PC-3 (cell line): ENCODE measurements around the gene C19orf81. TPM values are rescaled to one million over a fixed set of nuclear protein-coding genes. Genes with fewer than 3 reads are reported as not detected.

Source experiments
- ATAC-seq: fragments of 200-7000 bp; cut with Tn5 transposase; 2 replicates; pipeline ENCODE4 v1.9.1; 2020; ENCODE audit warnings: mild to moderate bottlenecking, moderate library complexity
- BruUV-seq: library from RNA; stranded (reverse); fragments of 400-500 nt; replicated peaks from 2 replicates; lab custom pipeline; 2021; lab: Mats Ljungman, UMichigan
- CTCF ChIA-PET: fragments of 300-600 bp; sonication (Branson Sonifier 250); formaldehyde crosslinking; loops from one replicate; lab custom pipeline; 2022; ENCODE audit warnings: antibody characterized with exemption; lab: Charles Lee
- POLR2A ChIA-PET: fragments of 300-600 bp; sonication (Branson Sonifier 250); formaldehyde crosslinking; loops from one replicate; lab custom pipeline; 2022; ENCODE audit warnings: antibody characterized with exemption; ENCODE audit not compliant: unreplicated experiment; lab: Charles Lee
- DNase-seq: peaks from one replicate; pipeline ENCODE4 v3.0.0-alpha.2; 2015
- H2AFZ ChIP-seq: fragments of 300-600 bp; sonication (generic); 2 replicates; pipeline ENCODE4 v1.6.0; 2016; ENCODE audit warnings: antibody characterized with exemption, low read length
- H3F3A ChIP-seq: fragments of 300-600 bp; sonication (generic); one replicate; pipeline ENCODE4 v1.6.0; 2017; ENCODE audit warnings: antibody characterized with exemption, low read length, control low read depth, mild to moderate bottlenecking; ENCODE audit not compliant: unreplicated experiment
- H3K27ac ChIP-seq: fragments of 300-600 bp; sonication (generic); 2 replicates; pipeline ENCODE4 v1.5.1; 2016; ENCODE audit warnings: mild to moderate bottlenecking, low read length
- H3K27me3 ChIP-seq: fragments of 300-600 bp; sonication (generic); 2 replicates; pipeline ENCODE4 v1.6.1; 2016; ENCODE audit warnings: low read length, mixed read lengths
- H3K36me3 ChIP-seq: fragments of 300-600 bp; sonication (generic); 2 replicates; pipeline ENCODE4 v1.6.1; 2016; ENCODE audit warnings: low read depth, mixed run types, low read length, mixed read lengths
- H3K4me1 ChIP-seq: fragments of 300-600 bp; sonication (generic); 2 replicates; pipeline ENCODE4 v1.5.1; 2016; ENCODE audit warnings: low read length; ENCODE audit not compliant: insufficient read depth
- H3K4me2 ChIP-seq: fragments of 300-600 bp; sonication (generic); 2 replicates; pipeline ENCODE4 v1.6.0; 2016; ENCODE audit warnings: low read length
- H3K4me3 ChIP-seq: fragments of 300-600 bp; sonication (generic); 2 replicates; pipeline ENCODE4 v1.5.1; 2016; ENCODE audit warnings: mild to moderate bottlenecking, low read length, mixed read lengths
- H3K79me2 ChIP-seq: fragments of 300-600 bp; sonication (generic); 2 replicates; pipeline ENCODE4 v1.6.1; 2017; ENCODE audit warnings: low read length, mixed read lengths
- H3K9ac ChIP-seq: fragments of 300-600 bp; sonication (generic); 2 replicates; pipeline ENCODE4 v1.6.0; 2016; ENCODE audit warnings: mild to moderate bottlenecking, low read length
- H3K9me2 ChIP-seq: fragments of 300-600 bp; sonication (generic); replicated peaks from 2 replicates; pipeline ENCODE4 v1.6.1; 2016; ENCODE audit warnings: mixed run types, low read length, mixed read lengths
- H3K9me3 ChIP-seq: fragments of 300-600 bp; sonication (generic); 2 replicates; pipeline ENCODE4 v1.6.1; 2016; ENCODE audit warnings: low read length, mixed read lengths
- H4K20me1 ChIP-seq: fragments of 300-600 bp; sonication (generic); 2 replicates; pipeline ENCODE4 v1.6.1; 2016; ENCODE audit warnings: low read length, mixed read lengths
- EZH2 ChIP-seq: fragments of 300-600 bp; sonication (generic); IDR thresholded peaks from one replicate; pipeline ENCODE4 v1.6.1; 2017; ENCODE audit warnings: antibody characterized with exemption, mild to moderate bottlenecking, low read length; ENCODE audit not compliant: unreplicated experiment
- EZH2phosphoT487 ChIP-seq: fragments of 300-600 bp; sonication (generic); IDR thresholded peaks from 2 replicates; pipeline ENCODE4 v1.6.1; 2018; ENCODE audit warnings: mild to moderate bottlenecking, antibody characterized with exemption, low read length, borderline replicate concordance
- intact Hi-C: fragments of 100-400 bp; cut with micrococcal nuclease; formaldehyde crosslinking; loops from 2 replicates; pipeline ENCODE4 v1.9.0; 2023
- total RNA-seq: library from RNA; depleted of rRNA; stranded (reverse); fragments of >200 nt; gene quantifications from 2 replicates; pipeline ENCODE4 v1.2.3, GENCODE V29; 2014
- TF ChIP-seq, protein P1 (sequence below): fragments of 300-600 bp; sonication (generic); conservative IDR thresholded peaks from 2 replicates; pipeline ENCODE4 v1.5.1; 2017; ENCODE audit warnings: antibody characterized with exemption, low read depth, mild to moderate bottlenecking, low read length

Gene C19orf81
- total RNA-seq, 1 experiment from 2014 or later = 5.7 TPM

DNA sequence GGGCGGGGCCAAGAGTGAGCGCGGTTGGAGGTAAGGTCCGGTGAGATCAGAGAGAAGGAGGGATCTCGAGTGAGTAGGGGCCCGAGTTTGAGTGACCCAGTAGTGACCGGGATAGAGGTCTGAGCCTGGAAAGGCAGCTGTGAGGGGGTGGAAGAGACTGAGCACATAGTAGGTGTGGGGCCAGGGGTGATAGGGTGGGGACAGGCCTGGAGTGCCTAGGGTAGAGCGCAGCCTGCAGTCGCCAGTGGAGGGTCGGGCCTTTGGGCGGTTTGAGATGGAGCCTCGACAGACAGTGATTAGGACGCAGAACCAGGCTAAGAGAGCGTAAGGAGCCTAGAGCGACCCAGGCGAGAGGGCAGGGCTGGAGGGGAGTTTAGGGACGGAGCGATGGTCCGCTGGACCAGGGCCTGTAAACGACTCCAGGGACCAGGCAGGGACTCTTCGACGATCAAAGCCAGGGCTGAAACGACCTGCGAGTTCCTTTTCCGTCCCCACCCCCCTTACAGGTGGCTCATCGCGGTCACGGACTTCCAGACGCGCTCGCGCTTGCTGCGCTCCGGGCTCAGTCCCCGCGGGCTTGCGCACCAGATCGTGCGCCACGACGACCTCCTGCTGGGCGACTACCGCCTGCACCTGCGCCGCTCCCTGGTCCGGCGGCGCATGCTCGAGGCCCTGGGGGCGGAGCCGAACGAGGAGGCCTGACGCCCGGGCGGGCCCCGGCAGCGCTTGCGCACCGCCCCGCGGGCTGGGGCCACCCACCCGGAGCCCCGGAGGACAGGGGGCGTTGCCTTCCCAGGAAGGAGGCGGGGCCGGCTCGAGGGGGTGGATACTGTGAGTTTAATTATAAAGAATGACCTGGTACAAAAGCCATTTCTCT is 9.4 kb downstream of the C19orf81 start:
- peak; percentile 92 for DNase-seq
- peaks cover 12% of the 10 kb centered on the region for H3K4me1 ChIP-seq
- H3K9ac ChIP-seq = peak overlapping the region; percentile 33

GRCh38 chr19:50659318-50660087 is 10.3 kb downstream of the C19orf81 start:
- H3K36me3 ChIP-seq = no peaks in the 10 kb centered on the region
- H3K4me1 ChIP-seq = peaks cover 12% of the 10 kb centered on the region
- peak overlapping the region; percentile 82 for H3K4me2 ChIP-seq
- POLR2A ChIA-PET = no interaction called here
- no peaks in the 10 kb centered on the region for H3K9me3 ChIP-seq
- ATAC-seq (no peak), DNase-seq (no peak)
- no peak overlapping the region for H3K9ac ChIP-seq
- no peaks in the 10 kb centered on the region for H3F3A ChIP-seq
- no peak overlapping the region for H3K27ac ChIP-seq
- intact Hi-C loops = no loop called here
- H3K79me2 ChIP-seq = no peaks in the 10 kb centered on the region
- peak overlapping the region; percentile 62 for H3K4me3 ChIP-seq
- CTCF ChIA-PET = no interaction called here
- BruUV-seq = no TSS peak
- no peaks in the 10 kb centered on the region for H3K9me2 ChIP-seq
- H4K20me1 ChIP-seq = no peaks in the 10 kb centered on the region
- TF ChIP-seq, protein P1, sequence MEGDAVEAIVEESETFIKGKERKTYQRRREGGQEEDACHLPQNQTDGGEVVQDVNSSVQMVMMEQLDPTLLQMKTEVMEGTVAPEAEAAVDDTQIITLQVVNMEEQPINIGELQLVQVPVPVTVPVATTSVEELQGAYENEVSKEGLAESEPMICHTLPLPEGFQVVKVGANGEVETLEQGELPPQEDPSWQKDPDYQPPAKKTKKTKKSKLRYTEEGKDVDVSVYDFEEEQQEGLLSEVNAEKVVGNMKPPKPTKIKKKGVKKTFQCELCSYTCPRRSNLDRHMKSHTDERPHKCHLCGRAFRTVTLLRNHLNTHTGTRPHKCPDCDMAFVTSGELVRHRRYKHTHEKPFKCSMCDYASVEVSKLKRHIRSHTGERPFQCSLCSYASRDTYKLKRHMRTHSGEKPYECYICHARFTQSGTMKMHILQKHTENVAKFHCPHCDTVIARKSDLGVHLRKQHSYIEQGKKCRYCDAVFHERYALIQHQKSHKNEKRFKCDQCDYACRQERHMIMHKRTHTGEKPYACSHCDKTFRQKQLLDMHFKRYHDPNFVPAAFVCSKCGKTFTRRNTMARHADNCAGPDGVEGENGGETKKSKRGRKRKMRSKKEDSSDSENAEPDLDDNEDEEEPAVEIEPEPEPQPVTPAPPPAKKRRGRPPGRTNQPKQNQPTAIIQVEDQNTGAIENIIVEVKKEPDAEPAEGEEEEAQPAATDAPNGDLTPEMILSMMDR = no peak
- no peak for TF ChIP-seq EZH2phosphoT487
- TF ChIP-seq EZH2 = no peak
- peak overlapping the region; percentile 73; the same call in 1 of the 2 replicates for H2AFZ ChIP-seq
- H3K27me3 ChIP-seq = peaks cover 7% of the 10 kb centered on the region; the same call in 1 of the 2 replicates

More for the DNA sequence above, 9.4 kb downstream of the C19orf81 start:
- CTCF ChIA-PET = no interaction called here
- Histone ChIP-seq H3K27me3 (peaks cover 13% of the 10 kb centered on the region; the same call in 1 of the 2 replicates), H3K27ac (no peak overlapping the region), H3F3A (no peaks in the 10 kb centered on the region), H3K36me3 (no peaks in the 10 kb centered on the region), H3K9me3 (no peaks in the 10 kb centered on the region), H3K4me3 (peak overlapping the region; percentile 62), H3K4me2 (peak overlapping the region; percentile 82), H2AFZ (peak overlapping the region; percentile 73), H4K20me1 (no peaks in the 10 kb centered on the region), H3K79me2 (no peaks in the 10 kb centered on the region), H3K9me2 (no peaks in the 10 kb centered on the region)
- intact Hi-C loops = no loop called here
- TSS peak; percentile 99 for BruUV-seq
- TF ChIP-seq EZH2phosphoT487 (no peak), EZH2 (no peak)
- TF ChIP-seq, protein P1 = no peak
- ATAC-seq = peak; percentile 61
- POLR2A ChIA-PET = no interaction called here

- CTCF ChIA-PET = no interaction called here
- no peak overlapping the region for H3K9ac ChIP-seq
- no peak for DNase-seq
- no peak overlapping the region for H2AFZ ChIP-seq
- H3F3A ChIP-seq = no peaks in the 10 kb centered on the region
- H3K79me2 ChIP-seq = no peaks in the 10 kb centered on the region
- intact Hi-C loops = no loop called here
- H4K20me1 ChIP-seq = no peaks in the 10 kb centered on the region
- peaks cover 1% of the 10 kb centered on the region; the same call in 1 of the 2 replicates for H3K27me3 ChIP-seq
- no peak for ATAC-seq
- no peak overlapping the region for H3K27ac ChIP-seq
- TF ChIP-seq, protein P1 = no peak
- TF ChIP-seq EZH2 (no peak), EZH2phosphoT487 (no peak)
- no TSS peak for BruUV-seq
- no peaks in the 10 kb centered on the region for H3K36me3 ChIP-seq
- no peaks in the 10 kb centered on the region for H3K9me3 ChIP-seq
- POLR2A ChIA-PET = no interaction called here
- peaks cover 12% of the 10 kb centered on the region for H3K4me1 ChIP-seq
- no peak overlapping the region for H3K4me3 ChIP-seq
- no peaks in the 10 kb centered on the region for H3K9me2 ChIP-seq
- H3K4me2 ChIP-seq = no peak overlapping the region
Measured at GRCh38 chr19:50660088-50660366, 10.8 kb downstream of the C19orf81 start.
